ENCODE results near the gene DDX20.

Gene DDX20

GRCh38 chr1:111814642-111815041 is 58.9 kb downstream of the DDX20 start:
- TF ChIP-seq RAD21 (IDR thresholded peaks at IDR 0.05; ENCODE audit: low read depth) (no peak), TAF1 (IDR thresholded peaks at IDR 0.05; ENCODE audit: low read depth) (no peak), MAX (IDR thresholded peaks at IDR 0.05) (no peak), EGR1 (IDR thresholded peaks at IDR 0.05) (no peak), CREB1 (IDR thresholded peaks at IDR 0.05; ENCODE audit: low read depth) (no peak), NFIC (IDR thresholded peaks at IDR 0.05) (no peak), YY1 (IDR thresholded peaks at IDR 0.05; ENCODE audit: low read depth) (no peak), REST (IDR thresholded peaks at IDR 0.05; ENCODE audit: low read depth) (no peak)
